IMR-90 (cell line): ENCODE data around the gene CALN1. TPM values are rescaled to one million over a fixed set of nuclear protein-coding genes. Genes with fewer than 3 reads are reported as not detected.

Experiments used
- ATAC-seq: fragments of 200-7000 bp; cut with Tn5 transposase; 2 replicates; pipeline ENCODE4 v1.9.1; 2020; ENCODE audit warnings: low read depth, mild to moderate bottlenecking, moderate library complexity
- BruUV-seq: library from RNA; stranded (reverse); fragments of 400-500 nt; replicated peaks from 2 replicates; lab custom pipeline; 2021; lab: Mats Ljungman, UMichigan
- CTCF ChIA-PET: fragments of 300-600 bp; formaldehyde crosslinking; extraction: SDS; loops from one replicate; lab custom pipeline; 2021; ENCODE audit warnings: antibody characterized with exemption; lab: Yijun Ruan, JAX
- POLR2A ChIA-PET: fragments of 300-600 bp; sonication (Branson Sonifier 250); formaldehyde crosslinking; loops from one replicate; lab custom pipeline; 2022; ENCODE audit warnings: antibody characterized with exemption; ENCODE audit not compliant: unreplicated experiment; lab: Charles Lee
- DNase-seq: peaks from one replicate; pipeline ENCODE4 v3.0.0; 2013
- H2AFZ ChIP-seq: replicated peaks from 2 replicates; pipeline ENCODE3; 2013; ENCODE audit warnings: low read length, mild to moderate bottlenecking; ENCODE audit not compliant: poor library complexity
- H2AK5ac ChIP-seq: 2 replicates; pipeline ENCODE4 v1.6.1; 2013; ENCODE audit warnings: low read depth, low read length, inconsistent platforms
- H2AK9ac ChIP-seq: replicated peaks from 2 replicates; pipeline ENCODE3; 2013; ENCODE audit warnings: mild to moderate bottlenecking, low read depth, low read length, moderate library complexity; ENCODE audit not compliant: poor library complexity
- H2BK120ac ChIP-seq: 2 replicates; pipeline ENCODE4 v1.6.1; 2013; ENCODE audit warnings: low read depth, low read length, inconsistent platforms
- H2BK15ac ChIP-seq: 3 replicates; pipeline ENCODE4 v1.6.1; 2013; ENCODE audit warnings: low read depth, low read length, inconsistent platforms
- H2BK20ac ChIP-seq: 2 replicates; pipeline ENCODE4 v1.6.1; 2013; ENCODE audit warnings: low read depth, mild to moderate bottlenecking, inconsistent platforms, low read length, moderate library complexity
- H2BK5ac ChIP-seq: 2 replicates; pipeline ENCODE4 v1.6.1; 2013; ENCODE audit warnings: mild to moderate bottlenecking, low read depth, low read length, inconsistent platforms; ENCODE audit not compliant: poor library complexity, severe bottlenecking
- H3K14ac ChIP-seq: replicated peaks from 2 replicates; pipeline ENCODE4 v1.6.1; 2013; ENCODE audit warnings: low read depth, low read length, inconsistent platforms
- H3K18ac ChIP-seq: 2 replicates; pipeline ENCODE4 v1.6.1; 2013; ENCODE audit warnings: low read depth, low read length, control low read depth
- H3K23ac ChIP-seq: 2 replicates; pipeline ENCODE4 v1.6.1; 2013; ENCODE audit warnings: low read depth, low read length, inconsistent platforms
- H3K27ac ChIP-seq: 2 replicates; pipeline ENCODE4 v1.5.1; 2013; ENCODE audit warnings: mild to moderate bottlenecking, control low read depth, low read length; ENCODE audit not compliant: insufficient read depth
- H3K27me3 ChIP-seq: 2 replicates; pipeline ENCODE4 v1.6.1; 2013; ENCODE audit warnings: low read length; ENCODE audit not compliant: control insufficient read depth, insufficient read depth
- H3K36me3 ChIP-seq: 2 replicates; pipeline ENCODE4 v1.6.1; 2013; ENCODE audit warnings: low read length, mixed read lengths; ENCODE audit not compliant: control insufficient read depth, insufficient read depth
- H3K4ac ChIP-seq: 2 replicates; pipeline ENCODE4 v1.6.1; 2013; ENCODE audit warnings: low read depth, low read length, inconsistent platforms
- H3K4me1 ChIP-seq: 2 replicates; pipeline ENCODE4 v1.6.1; 2013; ENCODE audit warnings: low read length, mixed read lengths; ENCODE audit not compliant: control insufficient read depth, insufficient read depth
- H3K4me2 ChIP-seq: 2 replicates; pipeline ENCODE4 v1.6.1; 2013; ENCODE audit warnings: low read depth, mild to moderate bottlenecking, control low read depth, low read length, moderate library complexity
- H3K4me3 ChIP-seq: 2 replicates; pipeline ENCODE4 v1.5.1; 2013; ENCODE audit warnings: low read depth, mild to moderate bottlenecking, control low read depth, low read length, moderate library complexity; ENCODE audit not compliant: insufficient read depth
- H3K56ac ChIP-seq: 2 replicates; pipeline ENCODE4 v1.6.1; 2013; ENCODE audit warnings: low read length, inconsistent platforms; ENCODE audit not compliant: insufficient read depth; ENCODE audit errors: extremely low read depth
- H3K79me1 ChIP-seq, 2 experiments: 2 replicates each; pipeline ENCODE4 v1.6.1; 2013; ENCODE audit warnings: low read length in 2 of 2, inconsistent platforms in 1 of 2, low read depth in 1 of 2
- H3K9ac ChIP-seq: 2 replicates; pipeline ENCODE4 v1.6.1; 2013; ENCODE audit warnings: low read depth, low read length, control low read depth
- H3K9me1 ChIP-seq: 2 replicates; pipeline ENCODE4 v1.6.1; 2013; ENCODE audit warnings: low read length, inconsistent platforms; ENCODE audit not compliant: insufficient read depth
- H3K9me3 ChIP-seq: 2 replicates; pipeline ENCODE4 v1.6.1; 2013; ENCODE audit warnings: low read length; ENCODE audit not compliant: control insufficient read depth, insufficient read depth
- H4K20me1 ChIP-seq: 2 replicates; pipeline ENCODE4 v1.6.1; 2013; ENCODE audit warnings: low read length, inconsistent platforms; ENCODE audit not compliant: insufficient read depth
- H4K5ac ChIP-seq: 2 replicates; pipeline ENCODE4 v1.6.1; 2013; ENCODE audit warnings: mild to moderate bottlenecking, low read depth, low read length, control low read depth
- H4K8ac ChIP-seq, 2 experiments: 2 replicates each; pipeline ENCODE4 v1.6.1; 2013; ENCODE audit warnings: low read depth in 2 of 2, low read length in 2 of 2, control low read depth in 1 of 2, inconsistent platforms in 1 of 2
- H4K91ac ChIP-seq: 2 replicates; pipeline ENCODE4 v1.6.1; 2013; ENCODE audit warnings: low read depth, low read length, inconsistent platforms; ENCODE audit not compliant: insufficient read depth
- BHLHE40 ChIP-seq: fragments of 150-350 bp; IDR thresholded peaks from 2 replicates; pipeline ENCODE4 v1.6.1; 2016; ENCODE audit warnings: mild to moderate bottlenecking, low read depth, low read length
- CEBPB ChIP-seq: IDR thresholded peaks from 2 replicates; pipeline ENCODE4 v1.6.1; 2012; ENCODE audit warnings: low read depth, low read length, improper control_type of control experiment
- MAFK ChIP-seq: IDR thresholded peaks from 2 replicates; pipeline ENCODE4 v1.6.1; 2012; ENCODE audit warnings: low read depth, low read length, improper control_type of control experiment
- MAZ ChIP-seq: IDR thresholded peaks from 2 replicates; pipeline ENCODE4 v1.6.1; 2012; ENCODE audit warnings: low read depth, mild to moderate bottlenecking, low read length, improper control_type of control experiment, moderate library complexity, borderline replicate concordance
- MXI1 ChIP-seq: IDR thresholded peaks from 2 replicates; pipeline ENCODE4 v1.6.1; 2012; ENCODE audit warnings: low read depth, mild to moderate bottlenecking, low read length, moderate library complexity, borderline replicate concordance
- NFE2L2 ChIP-seq: fragments of 150-350 bp; IDR thresholded peaks from 2 replicates; pipeline ENCODE4 v1.6.1; 2016; ENCODE audit warnings: low read depth, mild to moderate bottlenecking, low read length
- POLR2A ChIP-seq: IDR thresholded peaks from 2 replicates; pipeline ENCODE4 v1.6.1; 2012; ENCODE audit warnings: mild to moderate bottlenecking, low read depth, low read length
- RAD21 ChIP-seq: IDR thresholded peaks from 2 replicates; pipeline ENCODE4 v1.6.1; 2012; ENCODE audit warnings: low read length, improper control_type of control experiment
- RCOR1 ChIP-seq: IDR thresholded peaks from 2 replicates; pipeline ENCODE4 v1.6.1; 2012; ENCODE audit warnings: mild to moderate bottlenecking, low read length, improper control_type of control experiment; ENCODE audit not compliant: insufficient replicate concordance
- RFX5 ChIP-seq: IDR thresholded peaks from 2 replicates; pipeline ENCODE4 v1.8.0; 2012; ENCODE audit warnings: low read depth, mild to moderate bottlenecking, low read length, moderate library complexity
- SMC3 ChIP-seq: fragments of 150-350 bp; IDR thresholded peaks from 2 replicates; pipeline ENCODE4 v1.6.1; 2016; ENCODE audit warnings: low read depth, mild to moderate bottlenecking, antibody characterized with exemption, low read length, moderate library complexity
- WGBS, 2 experiments: methylation state at CpG; one replicate each; pipeline versions ENCODE4 v1.1.5 to v1.1.7; 2013; ENCODE audit warnings: missing lambda C conversion rate in 2 of 2; ENCODE audit not compliant: insufficient read length in 1 of 2; ENCODE audit errors: extremely low coverage in 2 of 2; 5-methylcytosine and 5-hydroxymethylcytosine counted together
- dilution Hi-C: fragments of 300-500 bp; cut with HindIII; formaldehyde crosslinking; loops from one replicate; pipeline ENCODE4 v1.14.3; 2018; ENCODE audit warnings: low sequenced_read_pairs; ENCODE audit not compliant: unreplicated experiment
- in situ Hi-C: fragments of 300-500 bp; cut with MboI; formaldehyde crosslinking; loops from 3 replicates; pipeline ENCODE4 v1.14.3; 2019; ENCODE audit warnings: low sequenced_read_pairs, inconsistent platforms, mixed read lengths
- intact Hi-C: fragments of 100-400 bp; cut with micrococcal nuclease; formaldehyde crosslinking; loops from 2 replicates; pipeline ENCODE4 v1.10.0; 2022
- polyA plus RNA-seq, 3 experiments: library from polyadenylated mRNA; depleted of rRNA; stranded (reverse); fragments of >200 nt; gene quantifications; 2 replicates each; pipeline ENCODE4 v1.2.3, GENCODE V29; 2012; ENCODE audit warnings: low replicate concordance in 1 of 3
- total RNA-seq: library from RNA; depleted of rRNA; stranded (reverse); fragments of >200 nt; gene quantifications from 2 replicates; pipeline ENCODE4 v1.2.3, GENCODE V29; 2012
- TF ChIP-seq, protein P1 (sequence below): fragments of 150-350 bp; IDR thresholded peaks from 2 replicates; pipeline ENCODE4 v1.6.1; 2017; ENCODE audit warnings: mild to moderate bottlenecking, antibody characterized with exemption, low read length, low read depth
- TF ChIP-seq, protein P2 (sequence below): fragments of 150-350 bp; IDR thresholded peaks from 2 replicates; pipeline ENCODE4 v1.6.1; 2016; ENCODE audit warnings: low read depth, mild to moderate bottlenecking, low read length, moderate library complexity, borderline replicate concordance
- TF ChIP-seq, protein P3 (sequence below): conservative IDR thresholded peaks from 2 replicates; pipeline ENCODE4 v1.5.1; 2012; ENCODE audit warnings: mild to moderate bottlenecking, low read depth, low read length, improper control_type of control experiment

Gene CALN1
- total and polyA plus RNA-seq, 2 of the 4 experiments (the other 2 are of a cell fraction), result not detected

DNA sequence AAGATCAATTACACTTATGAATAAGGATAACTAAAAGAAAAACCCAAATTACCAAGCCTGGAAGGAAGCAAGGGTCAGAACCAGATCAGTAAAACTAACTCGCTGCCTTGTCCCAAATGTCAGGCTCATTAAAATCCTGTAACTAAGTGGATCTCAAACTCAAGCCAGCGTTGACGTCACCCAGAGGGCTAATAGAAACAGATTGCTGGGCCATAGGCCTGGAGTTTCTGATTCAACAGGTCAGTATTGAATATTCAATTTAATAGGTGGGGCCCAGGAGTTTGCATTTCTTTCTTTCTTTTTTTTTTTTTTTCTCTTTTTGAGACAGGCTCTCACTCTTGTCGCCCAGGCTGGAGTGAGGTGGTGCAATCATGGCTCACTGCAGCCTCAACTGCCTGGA, 397.0 kb downstream of the CALN1 start:
- no peak for ATAC-seq
- H4K5ac ChIP-seq, result no peak overlapping the region
- no TSS peak for BruUV-seq
- no peak overlapping the region for H2BK5ac ChIP-seq
- H3K9me1 ChIP-seq, result no peaks in the 10 kb centered on the region
- no peaks in the 10 kb centered on the region for H3K79me1 ChIP-seq
- no peak overlapping the region for H2AK5ac ChIP-seq
- ChIA-PET CTCF (no interaction called here), POLR2A (no interaction called here)
- no peak overlapping the region for H3K4ac ChIP-seq
- H4K20me1 ChIP-seq, result no peaks in the 10 kb centered on the region
- H3K27me3 ChIP-seq, result no peaks in the 10 kb centered on the region
- H3K4me3 ChIP-seq, result no peak overlapping the region
- no peak overlapping the region for H2BK20ac ChIP-seq
- H3K23ac ChIP-seq, result no peak overlapping the region
- H2BK15ac ChIP-seq, result no peak overlapping the region
- TF ChIP-seq MXI1 (no peak), RCOR1 (no peak), CEBPB (no peak), POLR2A (no peak), RFX5 (no peak), SMC3 (no peak), RAD21 (no peak), BHLHE40 (no peak), MAZ (no peak), MAFK (no peak), NFE2L2 (no peak)
- TF ChIP-seq, protein P1, sequence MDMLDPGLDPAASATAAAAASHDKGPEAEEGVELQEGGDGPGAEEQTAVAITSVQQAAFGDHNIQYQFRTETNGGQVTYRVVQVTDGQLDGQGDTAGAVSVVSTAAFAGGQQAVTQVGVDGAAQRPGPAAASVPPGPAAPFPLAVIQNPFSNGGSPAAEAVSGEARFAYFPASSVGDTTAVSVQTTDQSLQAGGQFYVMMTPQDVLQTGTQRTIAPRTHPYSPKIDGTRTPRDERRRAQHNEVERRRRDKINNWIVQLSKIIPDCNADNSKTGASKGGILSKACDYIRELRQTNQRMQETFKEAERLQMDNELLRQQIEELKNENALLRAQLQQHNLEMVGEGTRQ, result no peak
- TF ChIP-seq, protein P2, sequence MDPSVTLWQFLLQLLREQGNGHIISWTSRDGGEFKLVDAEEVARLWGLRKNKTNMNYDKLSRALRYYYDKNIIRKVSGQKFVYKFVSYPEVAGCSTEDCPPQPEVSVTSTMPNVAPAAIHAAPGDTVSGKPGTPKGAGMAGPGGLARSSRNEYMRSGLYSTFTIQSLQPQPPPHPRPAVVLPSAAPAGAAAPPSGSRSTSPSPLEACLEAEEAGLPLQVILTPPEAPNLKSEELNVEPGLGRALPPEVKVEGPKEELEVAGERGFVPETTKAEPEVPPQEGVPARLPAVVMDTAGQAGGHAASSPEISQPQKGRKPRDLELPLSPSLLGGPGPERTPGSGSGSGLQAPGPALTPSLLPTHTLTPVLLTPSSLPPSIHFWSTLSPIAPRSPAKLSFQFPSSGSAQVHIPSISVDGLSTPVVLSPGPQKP, result no peak
- TF ChIP-seq, protein P3, sequence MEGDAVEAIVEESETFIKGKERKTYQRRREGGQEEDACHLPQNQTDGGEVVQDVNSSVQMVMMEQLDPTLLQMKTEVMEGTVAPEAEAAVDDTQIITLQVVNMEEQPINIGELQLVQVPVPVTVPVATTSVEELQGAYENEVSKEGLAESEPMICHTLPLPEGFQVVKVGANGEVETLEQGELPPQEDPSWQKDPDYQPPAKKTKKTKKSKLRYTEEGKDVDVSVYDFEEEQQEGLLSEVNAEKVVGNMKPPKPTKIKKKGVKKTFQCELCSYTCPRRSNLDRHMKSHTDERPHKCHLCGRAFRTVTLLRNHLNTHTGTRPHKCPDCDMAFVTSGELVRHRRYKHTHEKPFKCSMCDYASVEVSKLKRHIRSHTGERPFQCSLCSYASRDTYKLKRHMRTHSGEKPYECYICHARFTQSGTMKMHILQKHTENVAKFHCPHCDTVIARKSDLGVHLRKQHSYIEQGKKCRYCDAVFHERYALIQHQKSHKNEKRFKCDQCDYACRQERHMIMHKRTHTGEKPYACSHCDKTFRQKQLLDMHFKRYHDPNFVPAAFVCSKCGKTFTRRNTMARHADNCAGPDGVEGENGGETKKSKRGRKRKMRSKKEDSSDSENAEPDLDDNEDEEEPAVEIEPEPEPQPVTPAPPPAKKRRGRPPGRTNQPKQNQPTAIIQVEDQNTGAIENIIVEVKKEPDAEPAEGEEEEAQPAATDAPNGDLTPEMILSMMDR, result no peak
- no peak overlapping the region for H4K91ac ChIP-seq
- no peaks in the 10 kb centered on the region for H3K36me3 ChIP-seq
- no peak overlapping the region for H2BK120ac ChIP-seq
- no peak overlapping the region for H3K56ac ChIP-seq
- peaks cover 14% of the 10 kb centered on the region for H3K9me3 ChIP-seq
- no peak overlapping the region for H4K8ac ChIP-seq
- H2AFZ ChIP-seq, result no peak overlapping the region
- dilution Hi-C loops (no loop called here), in situ Hi-C loops (no loop called here), intact Hi-C loops (no loop called here)
- no peak overlapping the region for H3K9ac ChIP-seq
- DNase-seq, result no peak
- no peak overlapping the region for H3K27ac ChIP-seq
- no CpG with 5 or more reads among the region's 4 CpGs for WGBS, 2 experiments
- H2AK9ac ChIP-seq, result no peak overlapping the region
- no peak overlapping the region for H3K4me2 ChIP-seq
- H3K4me1 ChIP-seq, result no peaks in the 10 kb centered on the region
- no peak overlapping the region for H3K14ac ChIP-seq
- H3K18ac ChIP-seq, result no peak overlapping the region
